ENCODE data around the gene GATA5. TPM values are rescaled to one million over a fixed set of nuclear protein-coding genes. Genes with fewer than 3 reads are reported as not detected.

GATA5 gene
- polyA plus RNA-seq, 1 of the 3 experiments (the other 2 are of a cell fraction) = not detected

DNA sequence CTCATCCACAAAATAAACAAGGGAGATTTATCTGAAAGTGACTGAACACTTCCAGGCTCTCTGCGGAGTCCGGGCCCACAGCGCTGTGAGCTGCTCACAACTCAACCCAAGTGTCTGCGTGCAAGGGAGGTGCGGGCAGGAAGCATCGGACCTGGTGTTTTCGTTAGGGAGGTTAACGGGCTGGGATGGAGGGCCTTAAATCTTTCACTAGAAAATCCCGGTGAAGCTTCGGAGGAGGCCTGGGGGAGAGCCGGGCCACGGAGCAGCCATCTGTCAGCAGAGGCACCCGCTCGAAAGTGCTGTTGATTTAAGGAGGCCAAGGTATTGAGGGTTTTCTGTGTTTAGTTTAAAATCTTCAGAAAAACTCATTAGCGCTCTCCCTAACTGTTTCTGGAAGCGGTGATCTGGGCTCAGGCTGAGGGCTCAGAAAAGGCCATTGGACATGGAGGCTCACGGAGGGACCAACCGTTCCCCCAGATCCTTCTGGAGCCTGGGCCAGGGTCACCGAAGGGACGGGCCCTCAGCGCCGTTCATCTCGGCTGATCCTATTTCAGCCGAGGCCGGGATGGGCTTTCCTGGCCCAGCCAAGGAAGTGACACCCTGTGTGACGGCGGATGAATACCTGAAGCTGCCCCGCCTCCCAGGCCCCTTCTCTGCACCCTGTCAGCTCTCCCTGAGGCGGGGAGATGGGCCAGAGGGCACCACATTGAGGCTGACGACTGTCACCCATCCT is 20.7 kb downstream of the GATA5 start:
- Histone ChIP-seq H3K4me3 (ENCODE audit: low read depth in 2 of 2, low read length in 1 of 2) (no peak overlapping the region), H3K9ac (no peak overlapping the region), H2AFZ (ENCODE audit: low read depth) (no peak overlapping the region), H3K36me3 (replicated peaks in 1 of 2; ENCODE audit: control insufficient read depth in 1 of 2, insufficient read depth in 2 of 2, low read length in 1 of 2) (no peaks in the 10 kb centered on the region), H3K9me3 (no peaks in the 10 kb centered on the region), H3K9me2 (no peaks in the 10 kb centered on the region), H3K27ac (ENCODE audit: low read depth in 2 of 2, low read length in 1 of 2) (no peak overlapping the region), H3K79me2 (ENCODE audit: insufficient read depth) (no peaks in the 10 kb centered on the region), H3K27me3 (ENCODE audit: insufficient read depth) (no peaks in the 10 kb centered on the region), H3K4me1 (ENCODE audit: control insufficient read depth in 1 of 2, insufficient read depth in 2 of 2, low read depth in 1 of 2, low read length in 1 of 2) (peaks cover 0 to 6% of the 10 kb centered on the region in 2 experiments; a peak in 1 of 4 replicates), H3F3A (replicated peaks; ENCODE audit: insufficient read depth) (no peaks in the 10 kb centered on the region), H4K20me1 (ENCODE audit: insufficient read depth) (no peaks in the 10 kb centered on the region), H3K4me2 (no peak overlapping the region)
- ChIA-PET POLR2A (no interaction called here), CTCF (interaction anchor here (0.6 to 1.6 kb wide), 5 partner anchors 22 to 213 kb away, joined by 3 to 4 read pairs (median 3); no protein-coding TSS in a partner anchor)
- 76% methylated on average over 14 of the region's 30 CpGs for WGBS (ENCODE audit: low lambda C conversion rate)
- no peak for TF ChIP-seq MEF2A (IDR thresholded peaks at IDR 0.05; ENCODE audit: borderline replicate concordance, low read depth)
- TF ChIP-seq SMC3 (IDR thresholded peaks at IDR 0.05; ENCODE audit: low read depth, low read length) = no peak
- no peak for TF ChIP-seq TEAD4 (IDR thresholded peaks at IDR 0.05; ENCODE audit: borderline replicate concordance, insufficient read depth)
- TF ChIP-seq TAF1 (IDR thresholded peaks at IDR 0.05; ENCODE audit: borderline replicate concordance, low read depth, low read length) = no peak
- TF ChIP-seq RXRA (IDR thresholded peaks at IDR 0.05; ENCODE audit: borderline replicate concordance, low read depth) = no peak
- TF ChIP-seq, protein P1, sequence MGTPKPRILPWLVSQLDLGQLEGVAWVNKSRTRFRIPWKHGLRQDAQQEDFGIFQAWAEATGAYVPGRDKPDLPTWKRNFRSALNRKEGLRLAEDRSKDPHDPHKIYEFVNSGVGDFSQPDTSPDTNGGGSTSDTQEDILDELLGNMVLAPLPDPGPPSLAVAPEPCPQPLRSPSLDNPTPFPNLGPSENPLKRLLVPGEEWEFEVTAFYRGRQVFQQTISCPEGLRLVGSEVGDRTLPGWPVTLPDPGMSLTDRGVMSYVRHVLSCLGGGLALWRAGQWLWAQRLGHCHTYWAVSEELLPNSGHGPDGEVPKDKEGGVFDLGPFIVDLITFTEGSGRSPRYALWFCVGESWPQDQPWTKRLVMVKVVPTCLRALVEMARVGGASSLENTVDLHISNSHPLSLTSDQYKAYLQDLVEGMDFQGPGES (IDR thresholded peaks at IDR 0.05; ENCODE audit: low read depth, low read length) = no peak
- TF ChIP-seq, protein P2, sequence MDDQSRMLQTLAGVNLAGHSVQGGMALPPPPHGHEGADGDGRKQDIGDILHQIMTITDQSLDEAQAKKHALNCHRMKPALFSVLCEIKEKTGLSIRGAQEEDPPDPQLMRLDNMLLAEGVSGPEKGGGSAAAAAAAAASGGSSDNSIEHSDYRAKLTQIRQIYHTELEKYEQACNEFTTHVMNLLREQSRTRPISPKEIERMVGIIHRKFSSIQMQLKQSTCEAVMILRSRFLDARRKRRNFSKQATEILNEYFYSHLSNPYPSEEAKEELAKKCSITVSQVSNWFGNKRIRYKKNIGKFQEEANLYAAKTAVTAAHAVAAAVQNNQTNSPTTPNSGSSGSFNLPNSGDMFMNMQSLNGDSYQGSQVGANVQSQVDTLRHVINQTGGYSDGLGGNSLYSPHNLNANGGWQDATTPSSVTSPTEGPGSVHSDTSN (IDR thresholded peaks at IDR 0.05) = no peak
- TF ChIP-seq GABPA (IDR thresholded peaks at IDR 0.05; ENCODE audit: low read depth) = no peak
- TF ChIP-seq JUND (IDR thresholded peaks at IDR 0.05) = no peak
- no peak for TF ChIP-seq NRF1 (IDR thresholded peaks at IDR 0.05; ENCODE audit: low read depth, low read length)
- TF ChIP-seq, protein P3, sequence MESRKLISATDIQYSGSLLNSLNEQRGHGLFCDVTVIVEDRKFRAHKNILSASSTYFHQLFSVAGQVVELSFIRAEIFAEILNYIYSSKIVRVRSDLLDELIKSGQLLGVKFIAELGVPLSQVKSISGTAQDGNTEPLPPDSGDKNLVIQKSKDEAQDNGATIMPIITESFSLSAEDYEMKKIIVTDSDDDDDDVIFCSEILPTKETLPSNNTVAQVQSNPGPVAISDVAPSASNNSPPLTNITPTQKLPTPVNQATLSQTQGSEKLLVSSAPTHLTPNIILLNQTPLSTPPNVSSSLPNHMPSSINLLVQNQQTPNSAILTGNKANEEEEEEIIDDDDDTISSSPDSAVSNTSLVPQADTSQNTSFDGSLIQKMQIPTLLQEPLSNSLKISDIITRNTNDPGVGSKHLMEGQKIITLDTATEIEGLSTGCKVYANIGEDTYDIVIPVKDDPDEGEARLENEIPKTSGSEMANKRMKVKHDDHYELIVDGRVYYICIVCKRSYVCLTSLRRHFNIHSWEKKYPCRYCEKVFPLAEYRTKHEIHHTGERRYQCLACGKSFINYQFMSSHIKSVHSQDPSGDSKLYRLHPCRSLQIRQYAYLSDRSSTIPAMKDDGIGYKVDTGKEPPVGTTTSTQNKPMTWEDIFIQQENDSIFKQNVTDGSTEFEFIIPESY (IDR thresholded peaks at IDR 0.05; ENCODE audit: borderline replicate concordance, low read depth) = no peak
- no peak for TF ChIP-seq SIN3A (IDR thresholded peaks at IDR 0.05; ENCODE audit: borderline replicate concordance, low read depth, low read length)
- no peak for DNase-seq
